Activated T-cell treated with anti-CD3 and anti-CD28 coated beads, Interleukin-2, amount 50 U/mL, for 24 hours (primary cell): ENCODE results near the gene HDC.

Source experiments
- DNase-seq: peaks from one replicate; pipeline ENCODE4 v3.0.0-alpha.2; 2020
- H3K27ac Mint-ChIP-seq: 2 replicates; pipeline ENCODE4 v1.8.0; 2020; ENCODE audit warnings: mild to moderate bottlenecking, mixed read lengths
- H3K27me3 Mint-ChIP-seq: 2 replicates; pipeline ENCODE4 v1.8.0; 2020; ENCODE audit warnings: mixed read lengths
- H3K36me3 Mint-ChIP-seq: 2 replicates; pipeline ENCODE4 v1.8.0; 2020; ENCODE audit warnings: low read depth, mixed read lengths
- H3K4me1 Mint-ChIP-seq: 2 replicates; pipeline ENCODE4 v1.8.0; 2020; ENCODE audit warnings: low read depth, mixed read lengths
- H3K4me3 Mint-ChIP-seq: 2 replicates; pipeline ENCODE4 v1.8.0; 2020; ENCODE audit warnings: mild to moderate bottlenecking, moderate library complexity, mixed read lengths
- H3K9me3 Mint-ChIP-seq: 2 replicates; pipeline ENCODE4 v1.8.0; 2020; ENCODE audit warnings: mixed read lengths

HDC gene

DNA sequence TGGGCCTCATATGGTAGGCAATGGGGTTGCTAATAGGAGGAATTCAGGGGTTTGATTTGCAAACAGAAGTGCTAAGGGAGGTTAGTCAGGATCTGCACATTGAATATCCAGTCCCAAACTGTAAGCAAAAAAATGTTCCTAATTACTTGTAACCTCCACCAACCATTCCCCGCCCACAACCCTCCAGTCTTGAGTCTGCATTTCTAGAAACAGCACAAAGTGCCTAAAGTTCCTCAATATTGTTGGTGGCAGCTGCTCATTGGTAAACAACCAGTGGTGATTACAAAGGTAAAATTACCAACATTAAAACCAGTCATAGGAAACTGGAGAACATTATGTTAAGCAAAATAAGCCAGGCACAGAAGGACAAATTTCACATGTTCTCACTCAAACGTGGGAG is 18.9 kb downstream of the HDC start:
- H3K36me3 Mint-ChIP-seq = no peaks in the 10 kb centered on the region
- no peak overlapping the region for H3K4me3 Mint-ChIP-seq
- H3K9me3 Mint-ChIP-seq = no peaks in the 10 kb centered on the region
- peaks cover 4% of the 10 kb centered on the region for H3K27me3 Mint-ChIP-seq
- no peak overlapping the region for H3K27ac Mint-ChIP-seq
- no peak for DNase-seq
- H3K4me1 Mint-ChIP-seq = peaks cover 24% of the 10 kb centered on the region

DNA sequence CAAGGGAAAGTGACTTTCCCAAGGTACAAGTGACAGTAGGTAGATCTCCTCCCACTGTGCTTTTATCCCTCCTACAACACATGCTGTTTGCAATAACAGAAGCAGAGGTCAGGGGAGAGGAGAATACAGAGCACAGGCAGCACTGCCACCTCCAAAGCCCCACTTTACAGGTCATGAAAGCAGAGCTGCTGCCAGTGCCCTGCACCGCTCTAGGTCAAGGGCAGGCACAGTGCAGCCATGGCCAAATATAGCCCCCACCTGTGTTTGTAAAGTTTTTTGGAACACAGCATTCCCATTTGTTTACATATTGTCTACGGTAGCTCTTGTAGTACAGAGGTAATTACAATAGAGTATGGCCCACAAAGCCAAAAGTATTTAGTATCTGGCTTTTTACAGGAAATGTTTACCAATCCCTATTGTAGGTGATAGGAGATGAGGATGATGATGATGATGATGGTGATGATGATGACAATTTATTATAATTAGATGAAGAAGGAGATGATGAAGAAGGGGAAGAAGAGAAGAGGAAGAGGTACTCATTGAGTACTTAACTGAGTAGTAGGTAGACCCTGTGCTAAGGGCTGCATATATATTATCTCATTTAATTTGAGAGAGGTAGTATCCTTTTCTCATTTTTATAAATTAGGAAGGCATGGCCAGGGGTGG is 20.4 kb downstream of the HDC start:
- peaks cover 29% of the 10 kb centered on the region for H3K4me1 Mint-ChIP-seq
- H3K27ac Mint-ChIP-seq = no peak overlapping the region
- H3K9me3 Mint-ChIP-seq = no peaks in the 10 kb centered on the region
- no peak overlapping the region for H3K4me3 Mint-ChIP-seq
- DNase-seq = no peak
- no peaks in the 10 kb centered on the region for H3K36me3 Mint-ChIP-seq
- H3K27me3 Mint-ChIP-seq = no peaks in the 10 kb centered on the region

DNA sequence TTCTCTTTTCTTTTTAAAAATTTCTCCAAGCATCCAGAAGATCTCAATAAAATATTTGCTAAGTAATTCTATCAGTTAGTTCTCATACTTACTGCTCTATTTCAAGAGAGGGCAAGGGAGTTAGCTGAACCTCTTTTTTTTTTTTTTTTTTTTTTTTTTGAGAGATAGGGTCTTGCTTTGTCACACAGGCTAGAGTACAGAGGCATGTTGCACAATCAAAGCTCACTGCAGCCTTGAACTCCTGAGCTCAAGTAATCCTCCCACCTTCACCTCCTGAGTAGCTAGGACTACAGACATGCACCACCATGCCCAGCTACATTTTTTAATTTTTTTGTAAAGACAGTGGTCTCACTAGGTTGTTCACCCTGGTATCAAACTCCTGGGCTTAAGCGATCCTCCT is 21.4 kb downstream of the HDC start:
- Mint-ChIP-seq H3K9me3 (no peaks in the 10 kb centered on the region), H3K4me1 (peaks cover 25% of the 10 kb centered on the region)

DNA sequence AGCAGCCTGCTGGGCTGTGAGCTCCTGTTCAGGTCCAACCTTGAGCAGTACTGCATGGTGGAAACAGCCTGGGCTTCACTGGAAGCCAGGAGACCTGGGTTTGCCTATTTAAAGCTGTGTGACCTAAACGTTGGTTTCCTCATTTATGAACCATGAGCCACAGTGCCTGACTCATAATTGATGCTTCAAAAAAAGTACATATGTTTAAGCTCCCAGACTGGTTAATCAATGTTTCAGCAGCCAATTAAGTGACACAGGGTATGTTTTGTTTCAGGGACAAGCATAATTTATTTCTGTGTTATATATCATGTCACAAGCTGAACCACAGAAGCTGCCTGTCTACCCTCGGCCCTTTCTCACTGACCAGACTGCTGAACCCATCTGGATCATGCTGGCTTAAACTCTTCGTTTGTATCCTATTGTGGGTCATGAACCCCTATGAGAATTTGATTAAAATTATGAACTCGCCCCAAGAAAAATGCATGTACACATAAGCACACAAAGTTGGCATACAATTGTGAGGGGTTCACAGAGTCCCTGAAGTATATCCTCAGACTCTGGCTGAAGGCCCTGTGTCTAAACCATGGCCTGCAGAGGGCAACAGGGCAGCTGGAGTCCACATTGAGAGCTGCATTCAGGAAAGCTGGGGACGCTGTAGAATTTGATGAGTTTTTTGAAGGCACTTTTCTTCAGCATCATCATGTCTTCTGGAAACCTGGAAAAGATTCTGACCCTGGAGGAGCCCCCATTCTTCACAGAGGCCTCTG is 23.7 kb downstream of the HDC start:
- no peak for DNase-seq
- Mint-ChIP-seq H3K4me1 (peaks cover 10% of the 10 kb centered on the region), H3K27ac (peak overlapping the region; percentile 34), H3K27me3 (no peaks in the 10 kb centered on the region), H3K9me3 (no peaks in the 10 kb centered on the region), H3K36me3 (no peaks in the 10 kb centered on the region), H3K4me3 (no peak overlapping the region)

More for the DNA sequence above, 21.4 kb downstream of the HDC start:
- H3K36me3 Mint-ChIP-seq = no peaks in the 10 kb centered on the region
- H3K4me3 Mint-ChIP-seq = no peak overlapping the region
- no peak for DNase-seq
- no peak overlapping the region for H3K27ac Mint-ChIP-seq
- H3K27me3 Mint-ChIP-seq = no peaks in the 10 kb centered on the region

DNA sequence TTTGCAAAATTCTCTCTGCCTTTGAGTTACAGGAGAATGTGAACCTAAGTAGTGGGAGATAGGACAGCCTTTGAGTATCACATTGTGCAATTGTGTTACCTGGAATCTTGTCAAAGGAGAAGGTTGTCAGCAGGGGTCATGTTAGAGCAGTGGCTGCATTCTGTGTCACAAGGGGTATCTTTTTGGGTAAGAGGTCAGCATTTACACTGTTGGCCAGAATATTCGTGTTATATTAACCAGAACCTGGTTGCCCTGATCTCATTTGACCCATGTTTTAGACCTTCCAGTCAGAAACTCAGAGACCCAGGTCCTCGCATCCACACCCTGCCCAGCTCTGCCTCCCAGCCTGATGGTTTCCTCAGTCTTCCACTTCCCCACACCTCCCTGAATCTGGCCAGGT is 27.3 kb downstream of the HDC start:
- no peak for DNase-seq
- H3K9me3 Mint-ChIP-seq = no peaks in the 10 kb centered on the region
- peaks cover 9% of the 10 kb centered on the region for H3K4me1 Mint-ChIP-seq
- H3K27ac Mint-ChIP-seq = no peak overlapping the region
- H3K36me3 Mint-ChIP-seq = no peaks in the 10 kb centered on the region
- H3K27me3 Mint-ChIP-seq = no peaks in the 10 kb centered on the region
- H3K4me3 Mint-ChIP-seq = no peak overlapping the region

DNA sequence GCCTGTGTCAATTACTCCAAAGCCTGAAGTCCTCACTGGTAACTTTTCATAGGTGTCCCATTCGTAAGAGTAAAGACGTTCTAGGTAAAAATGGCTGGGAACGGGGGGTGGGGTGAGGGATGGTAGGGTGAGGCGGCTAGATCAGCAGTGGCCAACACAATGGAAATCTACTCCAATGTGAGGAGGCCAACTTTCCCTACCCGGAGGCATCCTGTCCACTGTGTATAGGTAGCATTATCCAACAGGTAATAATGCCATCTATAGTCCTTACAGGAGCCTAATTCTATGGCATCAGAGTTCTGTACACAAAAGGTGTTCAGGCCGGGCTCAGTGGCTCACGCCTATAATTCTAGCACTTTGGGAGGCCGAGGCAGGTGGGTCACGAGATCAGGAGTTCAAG is 29.1 kb downstream of the HDC start:
- DNase-seq = no peak
- Mint-ChIP-seq H3K4me3 (no peak overlapping the region), H3K27me3 (no peaks in the 10 kb centered on the region), H3K36me3 (no peaks in the 10 kb centered on the region), H3K27ac (no peak overlapping the region), H3K4me1 (peaks cover 3% of the 10 kb centered on the region), H3K9me3 (no peaks in the 10 kb centered on the region)

DNA sequence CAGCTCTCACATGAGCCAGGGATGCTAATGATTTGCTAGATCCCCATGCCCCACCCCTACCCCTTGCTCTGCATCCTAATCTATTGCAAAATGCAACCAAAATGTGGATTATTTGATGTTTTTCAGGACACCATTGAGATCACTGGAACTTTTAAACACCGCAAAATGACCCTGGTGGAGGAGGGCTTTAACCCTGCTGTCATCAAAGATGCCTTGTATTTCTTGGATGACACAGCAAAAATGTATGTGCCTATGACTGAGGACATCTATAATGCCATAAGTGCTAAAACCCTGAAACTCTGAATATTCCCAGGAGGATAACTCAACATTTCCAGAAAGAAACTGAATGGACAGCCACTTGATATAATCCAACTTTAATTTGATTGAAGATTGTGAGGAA is 29.7 kb downstream of the HDC start:
- Mint-ChIP-seq H3K27ac (no peak overlapping the region), H3K9me3 (no peaks in the 10 kb centered on the region), H3K36me3 (no peaks in the 10 kb centered on the region), H3K27me3 (no peaks in the 10 kb centered on the region), H3K4me1 (no peaks in the 10 kb centered on the region), H3K4me3 (no peak overlapping the region)
- DNase-seq = no peak

DNA sequence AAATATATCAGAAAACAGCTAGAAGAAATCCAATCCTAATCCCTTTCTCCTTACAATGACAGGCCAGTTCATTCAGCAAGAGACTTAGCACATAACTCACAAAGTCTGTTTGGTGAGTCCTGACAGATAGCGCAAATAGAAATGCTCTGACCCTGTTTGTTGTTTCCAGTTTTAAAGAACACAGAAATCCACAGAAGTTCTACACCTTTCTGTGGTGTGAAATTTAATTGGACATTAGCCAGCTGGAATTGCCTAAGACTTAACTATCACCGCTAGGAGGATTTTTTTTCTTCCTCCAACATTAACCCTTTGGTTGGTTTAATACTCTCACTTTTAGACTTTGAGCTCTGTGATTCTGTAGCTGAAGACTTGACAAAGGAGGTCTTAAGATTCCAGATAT is 30.8 kb downstream of the HDC start:
- Mint-ChIP-seq H3K36me3 (no peaks in the 10 kb centered on the region), H3K27ac (no peak overlapping the region), H3K9me3 (no peaks in the 10 kb centered on the region), H3K27me3 (no peaks in the 10 kb centered on the region), H3K4me1 (no peaks in the 10 kb centered on the region), H3K4me3 (no peak overlapping the region)
- no peak for DNase-seq

DNA sequence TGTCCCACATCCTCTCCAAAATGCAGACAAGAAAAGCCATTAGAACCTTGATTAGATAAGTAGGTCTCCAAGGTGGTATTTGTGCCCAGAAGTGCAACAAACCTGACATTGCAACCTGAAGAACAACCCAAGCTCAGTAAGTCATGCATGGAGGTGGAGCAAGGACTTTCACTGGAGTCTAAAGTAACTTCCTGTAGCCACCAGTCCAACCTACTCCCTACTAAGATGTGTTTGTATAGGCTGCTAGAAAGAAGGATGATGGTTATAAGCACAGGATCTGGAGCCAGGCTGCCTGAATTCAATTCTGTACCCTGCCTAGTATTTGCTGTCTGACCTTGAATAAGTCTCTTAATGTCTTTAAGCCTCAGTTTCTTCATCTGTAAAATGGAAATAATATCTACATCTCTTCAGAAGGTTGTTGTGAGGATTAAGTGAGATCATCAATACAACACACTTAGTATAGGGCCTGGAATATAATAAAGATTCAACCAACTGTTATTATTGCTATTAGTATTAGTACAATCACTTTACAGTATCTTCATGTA is 32.3 kb downstream of the HDC start:
- H3K27ac Mint-ChIP-seq = no peak overlapping the region
- no peak overlapping the region for H3K4me3 Mint-ChIP-seq
- H3K4me1 Mint-ChIP-seq = no peaks in the 10 kb centered on the region

DNA sequence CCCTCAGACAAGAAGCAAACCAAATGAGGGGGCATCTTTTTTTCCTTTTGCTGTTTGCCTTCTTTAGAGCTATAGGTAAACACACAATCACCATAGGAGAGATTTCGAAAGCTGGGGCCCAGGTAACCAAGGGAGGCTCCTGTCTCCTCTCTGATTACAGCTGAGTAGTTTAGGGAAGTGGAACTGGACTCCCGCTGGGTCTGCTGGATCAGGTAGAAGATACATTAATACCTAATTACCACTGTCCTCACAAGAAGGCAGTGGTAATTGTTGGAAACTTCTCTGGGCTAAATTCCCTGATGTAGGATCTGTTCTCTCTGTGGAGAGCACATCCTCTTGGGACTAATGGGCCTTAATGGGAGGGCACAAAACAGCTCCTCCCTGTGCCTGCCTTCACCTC is 32.7 kb downstream of the HDC start:
- H3K27ac Mint-ChIP-seq = no peak overlapping the region
- H3K36me3 Mint-ChIP-seq = peaks cover 2% of the 10 kb centered on the region
- no peak for DNase-seq
- H3K4me3 Mint-ChIP-seq = no peak overlapping the region
- no peaks in the 10 kb centered on the region for H3K4me1 Mint-ChIP-seq
- H3K27me3 Mint-ChIP-seq = no peaks in the 10 kb centered on the region
- H3K9me3 Mint-ChIP-seq = no peaks in the 10 kb centered on the region

More for the DNA sequence above, 32.3 kb downstream of the HDC start:
- peaks cover 2% of the 10 kb centered on the region for H3K36me3 Mint-ChIP-seq
- no peaks in the 10 kb centered on the region for H3K9me3 Mint-ChIP-seq
- no peak for DNase-seq
- no peaks in the 10 kb centered on the region for H3K27me3 Mint-ChIP-seq

DNA sequence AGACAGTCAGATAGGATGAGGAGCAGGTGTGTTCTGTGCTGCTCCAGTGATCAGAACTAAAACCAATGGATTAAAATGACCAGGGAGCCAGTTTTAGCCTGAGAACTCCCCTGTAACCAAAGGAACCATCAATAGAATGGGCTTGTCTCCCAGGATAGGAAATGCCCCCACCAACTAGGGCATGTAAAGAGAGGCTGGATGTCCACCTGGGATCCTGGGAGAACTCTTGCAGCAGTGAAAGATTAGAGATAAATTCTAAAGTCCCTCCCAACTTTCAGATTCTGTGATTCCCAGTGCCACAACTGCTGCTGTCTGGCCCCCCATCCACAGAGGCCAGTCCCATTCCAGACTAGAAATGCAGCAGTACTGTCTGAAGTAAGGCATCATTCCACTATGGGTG is 33.8 kb downstream of the HDC start:
- H3K36me3 Mint-ChIP-seq = peaks cover 4% of the 10 kb centered on the region
- no peak overlapping the region for H3K27ac Mint-ChIP-seq
- H3K9me3 Mint-ChIP-seq = no peaks in the 10 kb centered on the region

DNA sequence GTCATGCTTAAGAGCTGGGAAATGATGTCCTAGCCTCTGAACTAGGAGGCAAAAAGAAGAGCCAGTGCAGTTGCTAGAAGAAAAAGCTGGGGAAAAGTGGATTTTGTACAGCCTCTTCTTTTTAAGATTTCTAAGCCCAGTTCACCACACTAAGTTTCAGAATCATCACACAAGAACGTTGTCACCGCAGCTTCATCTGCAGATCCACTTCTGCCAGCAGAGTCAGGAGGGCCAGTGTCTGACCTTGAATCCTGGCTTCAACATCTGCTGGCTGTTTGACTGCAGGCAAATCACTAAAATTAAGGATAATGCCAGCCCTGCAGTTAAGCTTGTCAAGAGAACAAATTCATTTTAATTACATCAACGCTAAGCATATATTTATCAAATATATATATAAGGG is 36.2 kb downstream of the HDC start:
- Mint-ChIP-seq H3K36me3 (peaks cover 4% of the 10 kb centered on the region), H3K4me1 (no peaks in the 10 kb centered on the region), H3K27me3 (no peaks in the 10 kb centered on the region), H3K27ac (no peak overlapping the region), H3K9me3 (no peaks in the 10 kb centered on the region), H3K4me3 (no peak overlapping the region)
- DNase-seq = no peak

More for the DNA sequence above, 33.8 kb downstream of the HDC start:
- H3K4me1 Mint-ChIP-seq = no peaks in the 10 kb centered on the region
- H3K4me3 Mint-ChIP-seq = no peak overlapping the region
- no peaks in the 10 kb centered on the region for H3K27me3 Mint-ChIP-seq
- DNase-seq = no peak

DNA sequence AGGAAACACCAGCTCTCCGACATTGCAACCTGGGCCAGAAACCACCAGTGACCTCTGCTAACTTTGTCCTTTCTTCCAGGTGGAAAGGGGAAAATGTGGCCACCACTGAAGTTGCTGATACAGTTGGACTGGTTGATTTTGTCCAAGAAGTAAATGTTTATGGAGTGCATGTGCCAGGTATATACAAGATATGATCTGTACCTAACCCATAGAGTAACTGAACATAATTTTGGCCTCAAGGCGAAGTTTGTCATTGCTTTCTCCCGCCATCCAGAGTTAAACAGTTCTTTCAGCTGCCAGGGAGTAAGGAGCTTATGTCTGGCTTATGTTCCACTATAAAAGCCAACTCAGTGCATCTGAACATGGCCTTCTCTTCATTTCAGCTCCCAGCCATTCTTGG is 36.7 kb downstream of the HDC start:
- Mint-ChIP-seq H3K27ac (no peak overlapping the region), H3K27me3 (no peaks in the 10 kb centered on the region), H3K36me3 (peaks cover 4% of the 10 kb centered on the region), H3K9me3 (no peaks in the 10 kb centered on the region), H3K4me1 (no peaks in the 10 kb centered on the region), H3K4me3 (no peak overlapping the region)
- DNase-seq = no peak

DNA sequence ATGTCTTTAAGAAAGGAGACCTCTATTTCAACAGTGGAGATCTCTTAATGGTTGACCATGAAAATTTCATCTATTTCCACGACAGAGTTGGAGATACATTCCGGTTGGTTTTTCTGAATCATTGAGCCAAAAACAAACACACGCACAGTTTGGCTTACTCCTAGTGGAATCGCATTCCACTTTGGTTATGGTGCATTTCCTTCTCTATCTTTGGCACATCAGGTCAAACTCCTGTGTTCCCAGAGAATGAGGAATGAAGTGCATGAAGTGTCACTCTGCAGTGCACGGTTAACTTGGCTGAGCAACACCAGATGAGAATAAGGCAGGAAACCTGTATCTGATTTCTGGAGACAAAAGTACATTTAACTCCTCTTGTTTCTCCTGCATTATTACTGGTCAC is 38.5 kb downstream of the HDC start:
- no peak for DNase-seq
- no peaks in the 10 kb centered on the region for H3K9me3 Mint-ChIP-seq
- H3K4me3 Mint-ChIP-seq = no peak overlapping the region
- no peaks in the 10 kb centered on the region for H3K4me1 Mint-ChIP-seq
- H3K36me3 Mint-ChIP-seq = peaks cover 4% of the 10 kb centered on the region
- no peak overlapping the region for H3K27ac Mint-ChIP-seq
- no peaks in the 10 kb centered on the region for H3K27me3 Mint-ChIP-seq

DNA sequence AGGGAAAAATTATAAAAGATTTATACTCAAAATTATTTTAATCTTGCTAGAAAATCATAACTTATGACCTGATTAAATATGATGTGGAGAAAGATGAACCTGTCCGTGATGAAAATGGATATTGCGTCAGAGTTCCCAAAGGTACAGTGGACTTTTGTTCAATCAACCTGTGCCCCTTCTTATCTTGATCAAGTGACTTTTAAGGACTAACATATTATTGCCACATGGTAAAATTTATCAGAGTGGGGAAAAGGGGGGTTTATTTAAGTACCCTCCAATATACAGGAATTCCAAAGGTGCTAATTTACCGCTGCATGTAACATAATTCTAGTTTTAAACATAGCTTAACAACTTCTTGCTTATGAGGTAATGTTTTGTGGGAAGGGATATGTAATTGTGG is 39.6 kb downstream of the HDC start:
- no peaks in the 10 kb centered on the region for H3K27me3 Mint-ChIP-seq
- no peaks in the 10 kb centered on the region for H3K4me1 Mint-ChIP-seq
- peaks cover 4% of the 10 kb centered on the region for H3K36me3 Mint-ChIP-seq
- no peak overlapping the region for H3K27ac Mint-ChIP-seq
- no peak overlapping the region for H3K4me3 Mint-ChIP-seq
- no peak for DNase-seq
- H3K9me3 Mint-ChIP-seq = no peaks in the 10 kb centered on the region
